Measurements from ENCODE around the gene DACH1. TPM values are rescaled to one million over a fixed set of nuclear protein-coding genes. Genes with fewer than 3 reads are reported as not detected.
"Not testable (repeated sequence)": the region's sequence is repeated elsewhere in the genome, so short reads cannot be mapped to it uniquely, and the experiment has no call there.

Gene DACH1
- total RNA-seq, 2 experiments from 2014 or later = not detected

DNA sequence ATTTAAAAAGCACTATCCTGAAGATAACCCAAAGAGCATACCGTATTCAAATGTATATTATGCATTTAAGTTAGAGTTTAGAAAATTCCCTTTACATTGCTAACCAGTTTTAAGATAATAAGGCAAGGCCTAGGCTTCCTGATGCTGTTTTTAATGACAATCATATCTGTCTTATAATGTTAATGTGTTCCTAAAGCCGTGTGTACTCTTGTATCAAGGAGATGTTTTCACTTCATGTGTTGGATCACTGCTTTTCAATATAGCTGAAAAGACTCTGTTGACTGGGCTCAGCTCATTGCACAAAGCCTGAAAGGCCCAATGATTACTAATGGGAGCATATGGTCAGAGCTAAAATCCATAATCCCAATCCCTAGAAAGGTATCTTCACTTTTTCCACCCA is 81.6 kb downstream of the DACH1 start:
- H3K9me2 ChIP-seq (ENCODE audit: insufficient read depth, low read length) = no peaks in the 10 kb centered on the region
- intact Hi-C loops (cut with micrococcal nuclease; ENCODE audit: unreplicated experiment) = no loop called here
- H3K4me1 ChIP-seq (ENCODE audit: insufficient read depth, low read length, poor library complexity, severe bottlenecking) = no peaks in the 10 kb centered on the region
- no peaks in the 10 kb centered on the region for H4K20me1 ChIP-seq (ENCODE audit: insufficient read depth, low read length)
- ChIA-PET POLR2A (interaction anchor here (0.7 kb wide), 1 partner anchor 11 kb away, joined by 4 read pairs; no protein-coding TSS in a partner anchor), CTCF (ENCODE audit: unreplicated experiment) (no interaction called here)
- H3K27ac ChIP-seq (ENCODE audit: low read depth, low read length, poor library complexity, severe bottlenecking) = no peak overlapping the region
- no peak overlapping the region for H3K4me3 ChIP-seq (ENCODE audit: low read depth, low read length, poor library complexity, severe bottlenecking)
- no peaks in the 10 kb centered on the region for H3K36me3 ChIP-seq (ENCODE audit: insufficient read depth, low read length)
- H3K79me2 ChIP-seq (ENCODE audit: insufficient read depth, low read depth, low read length) = no peaks in the 10 kb centered on the region
- no peak overlapping the region for H3K4me2 ChIP-seq (ENCODE audit: low read length)
- DNase-seq (ENCODE audit: low spot score) = no peak
- H3K9me3 ChIP-seq (ENCODE audit: low read length) = no peaks in the 10 kb centered on the region
- TF ChIP-seq, protein P1, sequence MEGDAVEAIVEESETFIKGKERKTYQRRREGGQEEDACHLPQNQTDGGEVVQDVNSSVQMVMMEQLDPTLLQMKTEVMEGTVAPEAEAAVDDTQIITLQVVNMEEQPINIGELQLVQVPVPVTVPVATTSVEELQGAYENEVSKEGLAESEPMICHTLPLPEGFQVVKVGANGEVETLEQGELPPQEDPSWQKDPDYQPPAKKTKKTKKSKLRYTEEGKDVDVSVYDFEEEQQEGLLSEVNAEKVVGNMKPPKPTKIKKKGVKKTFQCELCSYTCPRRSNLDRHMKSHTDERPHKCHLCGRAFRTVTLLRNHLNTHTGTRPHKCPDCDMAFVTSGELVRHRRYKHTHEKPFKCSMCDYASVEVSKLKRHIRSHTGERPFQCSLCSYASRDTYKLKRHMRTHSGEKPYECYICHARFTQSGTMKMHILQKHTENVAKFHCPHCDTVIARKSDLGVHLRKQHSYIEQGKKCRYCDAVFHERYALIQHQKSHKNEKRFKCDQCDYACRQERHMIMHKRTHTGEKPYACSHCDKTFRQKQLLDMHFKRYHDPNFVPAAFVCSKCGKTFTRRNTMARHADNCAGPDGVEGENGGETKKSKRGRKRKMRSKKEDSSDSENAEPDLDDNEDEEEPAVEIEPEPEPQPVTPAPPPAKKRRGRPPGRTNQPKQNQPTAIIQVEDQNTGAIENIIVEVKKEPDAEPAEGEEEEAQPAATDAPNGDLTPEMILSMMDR (conservative IDR thresholded peaks at IDR 0.05; ENCODE audit: low read length) = no peak
- no TSS peak for BruUV-seq (replicated peaks)
- H2AFZ ChIP-seq (ENCODE audit: low read length) = no peak overlapping the region

DNA sequence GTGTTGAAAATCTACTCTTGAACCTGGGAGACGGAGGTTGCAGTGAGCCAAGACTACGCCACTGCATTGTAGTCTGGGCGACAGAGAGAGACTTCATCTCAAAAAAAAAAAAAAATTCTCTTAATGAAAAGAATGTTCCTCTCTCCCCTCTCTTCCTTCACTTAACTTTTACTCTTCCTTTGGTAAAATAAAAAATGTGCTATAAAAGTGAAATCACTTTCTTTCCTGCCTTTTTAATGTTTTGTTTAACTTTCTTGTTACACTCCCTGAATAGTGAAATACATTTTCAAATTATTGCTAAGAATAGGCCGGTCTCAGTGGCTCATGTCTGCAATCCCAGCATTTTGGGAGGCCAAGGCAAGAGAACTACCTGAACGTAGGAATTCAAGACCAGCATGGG is 86.5 kb downstream of the DACH1 start:
- no peak overlapping the region for H3K27ac ChIP-seq (ENCODE audit: low read depth, low read length, poor library complexity, severe bottlenecking)
- H2AFZ ChIP-seq (ENCODE audit: low read length) = no peak overlapping the region
- no peaks in the 10 kb centered on the region for H3K79me2 ChIP-seq (ENCODE audit: insufficient read depth, low read depth, low read length)
- intact Hi-C loops (cut with micrococcal nuclease; ENCODE audit: unreplicated experiment) = no loop called here
- no peaks in the 10 kb centered on the region for H3K36me3 ChIP-seq (ENCODE audit: insufficient read depth, low read length)
- H3K4me3 ChIP-seq (ENCODE audit: low read depth, low read length, poor library complexity, severe bottlenecking) = no peak overlapping the region
- H3K4me2 ChIP-seq (ENCODE audit: low read length) = no peak overlapping the region
- H3K9me2 ChIP-seq (ENCODE audit: insufficient read depth, low read length) = no peaks in the 10 kb centered on the region
- no peaks in the 10 kb centered on the region for H3K9me3 ChIP-seq (ENCODE audit: low read length)
- TF ChIP-seq, protein P1 (conservative IDR thresholded peaks at IDR 0.05; ENCODE audit: low read length) = no peak
- TF ChIP-seq EZH2phosphoT487 (IDR thresholded peaks at IDR 0.05; ENCODE audit: borderline replicate concordance, low read depth, low read length) = no peak
- ChIA-PET CTCF (ENCODE audit: unreplicated experiment) (no interaction called here), POLR2A (no interaction called here)
- DNase-seq (ENCODE audit: low spot score) = no peak
- no peaks in the 10 kb centered on the region for H3K4me1 ChIP-seq (ENCODE audit: insufficient read depth, low read length, poor library complexity, severe bottlenecking)
- no TSS peak for BruUV-seq (replicated peaks)
- no peaks in the 10 kb centered on the region for H4K20me1 ChIP-seq (ENCODE audit: insufficient read depth, low read length)

DNA sequence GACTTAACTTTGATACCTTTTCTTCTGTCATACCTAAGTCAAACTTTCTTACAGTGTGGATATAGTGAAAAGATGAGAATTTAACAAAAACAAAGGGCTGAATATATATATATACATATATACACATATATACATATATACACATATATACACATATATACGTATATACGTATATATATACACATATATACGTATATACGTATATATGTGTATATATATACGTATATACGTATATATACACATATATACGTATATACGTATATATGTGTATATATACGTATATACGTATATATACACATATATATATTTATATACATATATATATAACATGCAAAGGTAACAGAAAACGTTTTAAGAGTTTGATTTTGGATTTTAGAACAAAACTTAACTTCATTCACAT is 88.0 kb downstream of the DACH1 start:
- CTCF ChIA-PET (ENCODE audit: unreplicated experiment); DNase-seq (ENCODE audit: low spot score); BruUV-seq (replicated peaks); H3K27ac ChIP-seq (ENCODE audit: low read depth, low read length, poor library complexity, severe bottlenecking); H3K4me2 ChIP-seq (ENCODE audit: low read length); H3K79me2 ChIP-seq (ENCODE audit: insufficient read depth, low read depth, low read length); H3K4me1 ChIP-seq (ENCODE audit: insufficient read depth, low read length, poor library complexity, severe bottlenecking); H3K9me3 ChIP-seq (ENCODE audit: low read length); intact Hi-C loops (cut with micrococcal nuclease; ENCODE audit: unreplicated experiment); H2AFZ ChIP-seq (ENCODE audit: low read length); H3K9me2 ChIP-seq (ENCODE audit: insufficient read depth, low read length); H4K20me1 ChIP-seq (ENCODE audit: insufficient read depth, low read length); H3K36me3 ChIP-seq (ENCODE audit: insufficient read depth, low read length); H3K4me3 ChIP-seq (ENCODE audit: low read depth, low read length, poor library complexity, severe bottlenecking): not testable (repeated sequence)
- POLR2A ChIA-PET = interaction anchor here (1.2 kb wide), 1 partner anchor 39 kb away, joined by 4 read pairs; no protein-coding TSS in a partner anchor

Data from OCI-LY7 (cell line).